Renal pelvis (tissue), 4 donors: ENCODE data around the gene JAKMIP1. TPM values are rescaled to one million over a fixed set of nuclear protein-coding genes. Genes with fewer than 3 reads are reported as not detected.
A peak's percentile ranks its signal among the peaks of the same experiment; 100 is the strongest.
"Not testable (repeated sequence)": the region's sequence is repeated elsewhere in the genome, so short reads cannot be mapped to it uniquely, and the experiment has no call there.

Experiments
- DNase-seq: peaks from one replicate; pipeline ENCODE4 v3.0.0-alpha.2; 2013
- polyA plus RNA-seq, 3 donors: library from polyadenylated mRNA; unstranded; fragments of 120-200 nt; gene quantifications; one replicate each; pipeline ENCODE4 v1.2.1, GENCODE V29; 2013; ENCODE audit not compliant: insufficient read length in 3 of 3

JAKMIP1 gene
- polyA plus RNA-seq, 3 donors, result 0.06 to 0.14 (median 0.12) TPM

DNA sequence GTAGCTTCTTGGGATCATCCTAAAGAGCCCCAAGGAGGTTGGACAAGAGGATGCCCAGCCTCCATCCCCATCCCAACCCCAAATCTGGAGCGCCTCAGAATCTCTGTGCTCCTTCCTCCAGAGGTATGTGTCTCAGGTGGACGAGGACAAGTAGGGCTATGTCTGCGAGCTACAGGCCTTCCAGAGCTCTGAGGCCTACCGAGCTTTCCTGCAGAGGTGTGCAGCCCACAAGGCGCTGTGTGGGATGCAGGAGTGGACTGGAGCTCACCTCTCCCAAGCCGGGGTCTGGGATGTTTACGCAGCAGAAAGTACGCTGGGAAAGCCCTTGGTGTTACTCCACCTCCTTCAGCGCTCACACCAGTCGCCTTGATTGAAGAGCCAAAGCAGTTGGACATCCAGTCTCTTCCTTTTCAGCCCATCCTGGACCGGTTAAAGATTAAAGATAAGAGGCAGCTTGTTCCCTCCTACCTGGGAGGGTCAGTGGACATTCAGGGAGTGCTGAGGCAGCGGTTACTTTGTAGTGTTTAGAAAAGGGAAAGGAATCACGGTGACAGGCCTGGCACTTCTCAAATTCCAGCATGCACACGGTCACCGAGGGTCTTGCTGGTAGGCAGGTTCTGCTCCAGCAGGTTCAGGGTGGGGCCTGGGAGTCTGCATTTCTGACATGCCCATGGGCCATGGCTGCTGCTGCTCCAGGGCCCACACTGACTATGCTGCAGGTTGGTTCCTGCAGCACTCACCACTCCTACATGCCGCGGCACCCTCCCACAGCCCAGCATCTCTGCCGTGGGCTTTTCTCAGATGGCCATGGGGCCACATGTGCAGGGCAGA lies 29.5 kb upstream of the JAKMIP1 start:
- DNase-seq, result no peak

DNA sequence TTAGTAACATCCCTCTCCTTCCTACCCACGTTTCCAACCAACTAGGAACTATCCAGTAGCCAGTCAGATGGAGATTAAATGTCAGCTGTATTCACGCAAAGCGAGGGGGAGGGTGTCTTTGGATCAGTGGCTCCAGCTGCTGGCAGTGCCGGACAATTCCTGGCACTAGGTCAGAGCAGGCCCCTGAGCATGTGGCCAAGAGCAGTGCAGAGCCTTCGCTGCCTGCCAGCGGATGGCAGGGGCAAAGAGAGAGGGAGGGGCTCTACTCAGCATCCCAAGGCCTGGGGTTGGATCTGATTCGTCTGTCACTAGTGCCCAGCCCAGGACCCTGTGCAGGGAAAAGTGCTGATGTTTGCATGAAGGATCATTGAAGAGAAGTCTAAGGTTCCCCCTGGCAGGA lies 28.7 kb upstream of the JAKMIP1 start:
- DNase-seq, result peak; percentile 30

DNA sequence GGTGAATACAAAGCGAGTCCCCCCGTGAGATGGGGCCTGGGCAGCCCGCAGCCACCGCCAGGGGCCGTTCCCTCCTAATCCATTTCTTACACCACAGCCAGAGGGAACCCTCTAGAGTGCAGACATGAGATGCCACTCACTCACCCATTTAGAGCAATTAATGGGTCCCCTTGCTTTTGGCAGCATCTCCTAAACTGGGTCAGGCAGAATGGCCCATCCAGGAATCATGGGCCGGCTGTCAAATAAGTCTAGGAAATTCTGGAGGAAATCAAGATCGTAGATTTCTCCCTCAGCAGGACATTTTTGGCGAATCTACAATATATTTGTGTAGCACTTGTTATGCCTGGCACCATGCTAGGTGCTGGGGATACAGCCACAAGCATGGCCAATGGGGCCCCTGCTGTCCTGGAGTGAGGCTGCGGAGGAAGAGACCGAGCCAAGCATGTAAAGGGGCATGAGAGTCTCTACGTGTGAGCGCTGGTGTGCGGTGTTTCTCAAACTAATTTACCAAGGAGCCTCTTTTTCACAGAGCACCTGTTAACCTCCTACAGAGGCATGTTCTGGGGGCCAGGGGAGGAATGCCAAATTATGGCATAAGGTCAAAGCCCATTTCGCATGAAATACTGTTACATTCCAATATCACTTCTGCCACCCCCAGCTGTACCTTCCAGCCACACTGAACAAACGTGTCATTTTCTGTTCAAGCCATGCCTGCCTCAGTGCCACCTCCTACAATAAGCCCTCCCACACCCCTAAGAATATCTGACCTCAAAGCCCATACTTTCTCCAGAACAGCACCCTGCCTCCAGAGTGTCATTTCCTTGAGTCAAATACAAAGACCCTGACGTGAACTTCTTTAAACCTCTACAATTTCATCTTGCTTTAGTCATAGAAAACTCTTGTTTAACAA lies 28.1 kb upstream of the JAKMIP1 start:
- DNase-seq, result no peak

DNA sequence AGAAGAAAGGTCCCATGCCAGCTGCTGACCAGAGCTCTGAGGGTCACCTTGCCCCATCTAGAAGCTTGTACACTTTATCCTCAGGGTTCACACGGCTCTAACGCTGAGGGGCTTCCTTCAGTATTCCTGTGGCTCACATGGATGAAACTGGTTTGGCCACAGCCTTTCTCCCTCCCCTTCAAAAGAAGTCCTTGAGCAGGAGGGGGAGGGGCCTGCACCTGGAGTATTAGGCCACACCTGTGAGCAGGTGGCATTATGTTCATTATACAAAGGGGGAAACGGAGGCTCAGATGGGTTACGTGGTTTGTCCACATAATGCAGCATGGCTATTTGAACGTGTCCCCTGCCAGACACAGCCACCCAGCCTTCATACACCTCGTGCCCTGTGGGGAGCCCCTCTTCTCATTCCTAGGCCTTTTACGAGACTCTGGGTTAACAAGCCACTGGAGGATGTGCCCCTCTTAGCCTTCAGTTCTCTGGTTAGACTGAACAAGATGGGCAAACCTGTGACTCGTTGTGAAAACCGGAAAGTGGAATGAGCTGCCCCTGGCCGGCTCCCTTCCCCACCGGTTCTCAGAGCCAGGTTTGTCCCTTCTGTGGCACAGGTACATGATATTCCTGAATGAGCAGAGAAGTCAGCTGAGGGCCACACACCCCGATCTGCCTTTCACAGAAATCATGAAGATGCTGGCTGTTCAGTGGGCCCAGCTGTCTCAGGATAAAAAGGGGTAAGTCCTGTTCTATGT lies 27.2 kb upstream of the JAKMIP1 start:
- DNase-seq, result no peak

DNA sequence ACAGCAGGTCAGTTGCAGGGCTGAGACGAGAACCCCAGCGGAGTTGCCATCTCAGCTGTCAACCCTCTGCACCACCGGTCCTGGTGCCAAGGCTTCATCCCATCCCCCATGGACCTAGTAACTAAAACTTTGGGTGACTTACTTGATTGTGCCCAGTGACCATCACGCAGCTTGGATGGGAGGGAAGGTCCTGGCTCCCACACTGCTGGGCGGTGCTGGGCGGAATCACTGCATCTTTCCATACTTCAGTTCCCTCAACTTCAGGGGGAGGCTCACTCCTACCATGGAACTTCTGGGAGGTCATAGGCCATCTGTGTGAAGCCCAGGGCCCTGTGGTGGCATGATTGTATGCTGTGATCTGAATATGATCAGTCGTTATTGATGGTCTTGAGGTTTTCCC lies 26.2 kb upstream of the JAKMIP1 start:
- no peak for DNase-seq

DNA sequence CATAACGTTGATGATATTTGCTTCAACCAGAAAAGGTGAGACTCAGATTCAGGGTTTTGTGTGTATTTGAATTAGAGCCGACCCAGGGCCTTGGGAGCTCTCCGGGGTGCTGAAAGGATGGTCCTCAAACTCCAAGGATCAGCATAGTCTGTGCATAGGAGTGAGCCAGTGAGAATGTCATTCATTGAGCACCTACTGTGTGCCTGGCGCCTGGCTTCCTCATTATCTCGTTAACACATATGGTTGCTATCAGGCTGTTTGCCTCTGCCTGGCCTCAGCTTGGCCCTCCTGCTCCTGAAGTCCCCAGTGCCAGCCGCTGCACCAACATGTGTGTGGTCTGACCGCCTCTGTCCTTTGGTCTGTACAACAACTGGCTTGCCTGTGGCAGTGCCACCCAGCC lies 25.1 kb upstream of the JAKMIP1 start:
- DNase-seq, result peak; percentile 49

DNA sequence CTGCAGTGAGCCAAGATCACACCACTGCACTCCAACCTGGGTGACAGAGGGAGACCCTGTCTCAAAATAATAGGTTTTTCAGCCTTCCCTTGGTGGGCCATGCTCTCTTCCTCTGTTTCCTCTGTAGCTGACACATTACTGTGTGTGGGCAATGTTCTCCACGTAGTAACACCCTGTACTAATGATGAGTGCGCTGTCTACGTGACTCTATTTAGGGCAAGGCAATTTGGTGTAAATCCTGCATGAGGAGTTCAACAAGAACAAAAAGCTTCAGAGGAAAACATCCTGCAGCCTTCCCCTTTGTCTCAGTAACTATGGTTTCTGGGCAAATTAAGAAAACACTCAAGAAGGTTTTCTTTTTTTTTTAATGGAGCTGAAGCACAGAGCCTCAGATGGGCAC lies 24.4 kb upstream of the JAKMIP1 start:
- no peak for DNase-seq

DNA sequence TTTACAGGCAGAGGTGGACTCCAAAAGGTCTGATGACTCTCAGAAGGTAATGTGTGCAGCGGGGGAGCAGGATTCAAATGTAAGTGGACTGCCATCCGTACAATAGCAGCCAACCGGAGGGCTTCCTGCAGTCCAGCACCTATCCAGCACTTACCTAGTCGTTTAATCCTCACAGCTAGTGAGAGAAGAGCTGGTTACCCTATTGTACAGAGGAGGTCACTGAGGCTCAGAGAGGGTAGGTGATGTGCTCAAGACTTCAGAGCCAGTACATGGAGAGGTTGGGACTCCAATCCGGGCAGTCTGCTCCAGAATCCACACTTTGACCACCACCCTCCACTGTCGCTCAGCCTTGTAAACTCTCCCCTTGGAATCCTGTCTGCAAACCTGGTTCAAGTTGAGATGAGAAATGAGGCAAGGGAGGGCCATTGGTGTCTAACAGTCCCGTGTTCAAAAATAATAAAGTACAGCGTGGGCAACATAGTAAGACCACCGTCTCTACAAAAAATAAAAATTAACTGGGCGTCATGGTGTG lies 22.5 kb upstream of the JAKMIP1 start:
- DNase-seq, result no peak

DNA sequence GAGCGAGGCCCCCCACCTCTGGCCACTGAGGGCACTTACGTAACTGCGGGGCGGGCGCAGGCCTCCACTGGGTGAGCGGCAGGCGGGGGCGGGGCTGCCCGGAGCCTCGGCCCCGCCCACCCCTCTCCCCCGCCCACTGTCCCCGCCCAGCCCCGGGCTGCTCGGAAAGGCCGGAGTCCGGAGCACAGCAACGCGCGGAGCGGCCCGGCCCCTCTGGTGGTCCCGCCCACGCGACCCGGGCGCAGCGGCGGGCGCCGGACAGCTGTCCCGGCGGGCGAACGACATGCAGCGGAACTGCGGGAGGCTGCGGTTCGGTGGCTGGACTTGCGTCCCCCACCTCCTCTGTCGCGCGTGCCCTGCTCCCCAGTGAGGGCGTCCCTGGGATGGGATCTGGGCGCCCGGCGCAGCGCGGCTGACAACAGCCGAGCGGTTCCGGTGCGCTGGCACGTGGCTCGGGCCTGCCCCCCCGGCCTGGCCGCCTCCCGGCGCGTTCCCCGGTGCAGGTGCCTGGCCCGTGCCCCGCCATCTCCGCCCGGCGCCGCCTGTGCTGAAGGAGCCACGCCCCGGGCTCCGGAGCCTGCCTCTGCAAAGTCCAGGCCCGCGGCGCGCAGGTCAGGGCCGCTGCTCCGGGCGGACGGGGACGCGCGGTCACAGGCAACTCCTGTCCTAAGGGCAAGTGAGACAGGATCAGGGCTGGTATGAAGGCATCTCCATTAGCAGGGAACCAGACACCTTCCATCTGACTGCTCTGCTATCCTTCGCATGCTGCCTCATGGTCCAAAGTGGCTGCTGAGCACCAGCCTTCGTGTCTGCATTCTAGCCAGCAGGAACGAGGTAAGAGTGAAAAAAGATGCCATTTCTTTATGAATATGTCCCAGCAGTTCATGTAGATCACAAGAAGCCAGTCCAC lies 21.8 kb upstream of the JAKMIP1 start:
- DNase-seq, result no peak

DNA sequence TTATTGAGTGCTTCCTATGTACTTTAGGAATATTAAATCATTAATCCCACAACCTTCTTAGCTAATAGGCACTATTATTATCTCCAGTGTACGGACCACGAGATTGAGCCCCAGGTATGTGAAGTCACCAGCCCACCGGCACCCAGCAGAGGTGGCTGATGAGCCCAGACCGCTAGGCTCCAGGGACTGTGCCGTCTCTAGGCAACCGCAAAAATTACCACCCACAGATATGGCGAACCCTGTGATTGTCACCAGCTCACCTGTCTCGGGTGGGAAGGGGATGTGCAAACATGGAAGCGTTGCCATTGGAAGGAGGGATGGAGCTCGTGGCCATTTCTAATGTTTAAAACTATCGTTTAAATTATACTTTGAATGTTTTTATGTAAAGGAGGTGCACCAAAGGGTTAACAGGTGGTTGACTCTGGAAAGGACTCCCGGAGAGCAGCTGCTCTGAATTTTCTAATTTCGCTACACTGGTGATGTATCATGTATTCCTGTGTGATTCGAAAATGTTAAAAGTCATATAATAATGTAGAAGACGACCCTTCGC lies 21.0 kb upstream of the JAKMIP1 start:
- DNase-seq, result no peak

DNA sequence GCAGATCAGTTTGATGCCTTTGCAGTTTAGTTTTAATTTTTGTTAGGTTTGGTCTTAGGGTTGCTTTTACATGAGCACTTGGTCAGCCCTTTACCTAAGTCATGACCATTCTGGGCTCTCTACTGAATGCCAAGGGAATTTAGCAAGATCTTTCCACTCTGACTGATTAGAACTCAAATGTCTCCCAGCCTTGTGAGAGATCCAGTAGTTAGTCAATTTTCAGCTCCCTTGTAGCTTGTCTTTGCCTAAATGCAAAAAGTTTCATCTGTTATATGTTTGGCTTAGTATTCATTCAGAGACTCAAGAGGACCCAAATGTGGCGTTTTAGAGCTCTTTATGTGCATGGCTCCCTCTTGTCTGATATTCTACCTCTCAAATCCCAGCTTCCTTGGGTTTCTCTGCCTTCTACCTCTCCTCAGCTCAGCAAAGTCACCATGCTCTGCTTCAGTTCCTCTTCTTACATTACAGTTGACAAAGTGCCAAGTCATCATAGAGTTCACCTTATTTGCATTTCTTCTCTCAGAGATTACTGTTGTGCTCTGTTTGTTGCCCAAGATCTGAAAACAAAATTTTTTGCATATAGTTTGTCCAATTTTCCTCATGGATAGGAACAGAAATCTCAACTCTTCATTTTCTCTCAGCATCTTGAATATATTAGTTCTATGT lies 17.5 kb upstream of the JAKMIP1 start:
- no peak for DNase-seq

DNA sequence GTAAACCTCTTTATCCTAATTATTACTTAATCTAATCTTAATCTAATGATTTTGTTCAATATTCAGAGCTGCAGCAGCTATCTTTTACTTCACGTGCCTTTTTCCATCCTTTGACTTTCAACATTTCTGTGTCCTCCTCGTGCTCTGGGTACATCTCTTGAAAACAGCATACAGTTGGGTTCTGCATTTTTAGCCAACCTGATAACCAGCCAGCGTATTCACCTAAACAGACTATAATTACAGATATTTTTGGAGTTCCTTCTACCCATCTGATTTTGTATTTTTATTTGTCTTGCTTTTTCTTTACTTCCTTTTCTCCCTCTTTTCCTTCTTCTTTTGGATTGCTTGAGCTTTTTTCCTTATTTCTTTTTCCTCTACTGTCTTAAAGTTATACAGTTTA lies 16.2 kb upstream of the JAKMIP1 start:
- DNase-seq, result no peak

DNA sequence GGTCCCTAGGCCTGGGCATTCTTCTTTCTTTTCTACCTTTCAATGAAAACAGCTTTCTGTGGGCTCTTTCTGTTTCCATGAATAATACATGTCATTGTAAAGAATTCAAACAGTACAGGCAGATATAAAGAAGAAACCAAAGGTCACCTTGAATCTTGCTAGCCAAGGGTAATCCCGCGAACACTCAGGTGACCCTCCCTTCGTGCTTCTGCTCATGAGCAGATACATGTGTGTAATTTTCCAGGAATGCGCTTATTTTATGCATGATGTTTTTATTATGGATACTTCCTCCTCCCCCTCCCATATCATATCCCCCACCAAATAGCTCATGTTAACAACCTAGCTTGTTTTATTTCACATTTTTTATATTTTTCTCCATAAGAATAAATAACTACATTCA lies 9.6 kb upstream of the JAKMIP1 start:
- no peak for DNase-seq

DNA sequence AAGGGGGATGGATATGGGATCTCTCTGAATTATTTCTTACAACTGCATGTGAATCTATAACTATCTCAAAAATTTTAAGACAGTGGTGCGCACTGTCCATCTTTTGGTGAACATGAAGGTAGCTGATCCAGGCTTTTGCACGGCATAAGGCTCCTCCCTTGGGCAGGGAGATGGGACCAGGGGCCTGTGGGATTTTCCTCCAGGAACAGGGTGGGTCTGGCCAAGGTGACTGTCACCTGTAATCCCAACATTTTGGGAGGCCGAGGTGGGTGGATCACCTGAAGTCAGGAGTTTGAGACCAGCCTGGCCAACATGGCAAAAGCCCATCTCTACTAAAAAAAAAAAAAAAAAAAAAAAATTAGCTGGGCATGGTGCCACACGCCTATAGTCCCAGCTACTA lies 8.9 kb upstream of the JAKMIP1 start:
- not testable (repeated sequence) for DNase-seq

DNA sequence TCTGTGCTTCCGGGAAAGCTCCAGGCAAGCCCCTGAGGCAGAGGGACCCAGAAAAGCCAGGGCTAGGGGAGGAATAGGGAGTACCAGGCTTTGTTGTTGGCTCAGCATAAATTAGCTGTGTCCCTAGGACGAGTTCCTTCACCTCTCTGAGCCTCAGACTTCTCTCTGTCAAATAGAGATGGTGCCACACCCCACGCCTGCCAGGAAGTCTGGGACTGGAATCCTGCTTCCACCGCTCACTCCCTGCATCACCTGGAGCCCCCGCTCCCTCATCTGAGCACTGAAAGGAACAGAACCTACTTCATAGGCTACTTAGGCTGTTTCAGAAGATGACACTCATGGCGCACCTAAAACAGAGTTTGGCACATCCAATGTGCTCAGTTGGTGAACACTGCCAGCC lies 8.1 kb upstream of the JAKMIP1 start:
- DNase-seq, result no peak

DNA sequence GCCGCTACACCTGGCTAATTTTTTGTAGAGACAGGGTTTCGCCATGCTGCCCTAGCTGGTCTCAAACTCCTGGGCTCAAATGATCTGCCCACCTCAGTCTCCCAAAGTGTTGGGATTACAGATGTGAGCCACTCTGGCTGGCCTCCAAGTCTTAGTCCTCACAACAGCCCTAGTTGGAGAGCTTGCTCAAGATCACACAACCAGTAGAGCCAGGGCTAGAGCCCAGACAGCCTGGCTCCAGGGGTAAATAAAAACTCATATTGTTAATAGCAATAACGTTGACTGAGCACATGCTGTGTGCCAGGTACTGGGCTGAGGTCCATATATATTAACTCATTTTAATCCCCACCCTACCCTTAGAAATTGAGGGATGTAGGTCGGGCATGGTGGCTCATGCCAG lies 7.3 kb upstream of the JAKMIP1 start:
- no peak for DNase-seq

DNA sequence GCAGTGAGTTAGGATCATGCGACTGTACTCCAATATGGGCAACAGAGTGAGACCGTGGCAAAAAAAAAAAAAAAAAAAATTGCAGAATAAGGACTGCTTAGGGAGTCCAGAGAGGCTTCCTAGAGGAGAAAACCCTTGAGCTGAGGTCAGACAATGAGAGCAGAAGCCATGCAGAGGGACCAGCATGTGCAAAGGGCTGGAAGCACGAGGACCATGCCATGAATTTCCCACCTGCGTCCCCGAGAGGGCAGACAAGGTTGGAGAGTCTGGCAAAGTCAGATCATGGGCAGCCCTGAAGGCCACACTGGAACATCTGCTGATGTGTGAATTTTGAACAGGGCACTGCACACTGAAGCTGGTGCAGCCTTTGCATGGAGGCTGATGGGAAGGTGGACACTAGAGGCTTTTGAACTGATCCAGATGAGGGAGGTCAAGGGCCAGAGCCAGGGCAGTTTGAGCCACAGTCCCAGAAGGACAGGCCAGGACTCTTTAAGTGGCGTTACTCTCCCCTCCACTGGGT lies 6.5 kb upstream of the JAKMIP1 start:
- DNase-seq, result no peak

DNA sequence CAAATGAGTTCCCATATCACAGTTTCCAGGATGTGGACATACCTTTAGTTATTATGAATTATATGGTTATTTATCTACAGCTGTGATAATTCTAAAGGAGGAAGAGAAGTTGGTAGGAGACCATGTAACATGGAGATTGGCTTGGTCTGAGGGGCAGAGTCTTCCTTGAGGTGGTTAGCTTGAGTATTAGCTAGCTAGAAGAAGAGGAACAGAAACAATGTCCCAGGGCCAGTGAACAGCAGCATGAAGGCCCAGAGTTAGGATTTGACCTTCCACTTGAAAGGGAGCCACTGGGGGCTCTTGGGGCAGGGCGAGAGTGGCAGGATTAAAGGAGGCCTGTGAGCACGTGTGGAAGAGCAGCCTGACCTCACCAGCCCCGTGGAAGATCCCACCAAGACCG lies 5.6 kb upstream of the JAKMIP1 start:
- no peak for DNase-seq

DNA sequence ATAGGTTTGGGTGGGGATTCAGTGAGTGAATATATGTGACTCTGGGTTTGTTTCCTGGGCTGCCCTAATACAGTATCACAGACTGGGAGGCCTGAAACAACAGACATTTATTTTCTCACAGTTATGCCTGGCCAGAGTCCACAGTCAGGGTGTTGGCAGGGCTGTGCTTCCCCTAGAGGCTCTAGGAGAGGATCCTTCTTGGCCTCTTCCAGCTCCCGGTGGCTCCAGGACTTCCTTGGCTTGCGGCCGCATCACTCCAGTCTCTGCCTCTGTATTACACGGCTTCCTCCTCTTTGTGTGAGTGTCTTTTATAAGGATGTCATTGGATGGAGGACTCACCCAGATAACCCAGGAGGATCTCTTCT lies 5.2 kb upstream of the JAKMIP1 start:
- no peak for DNase-seq
